CD1c-positive myeloid dendritic cell (primary cell): ENCODE measurements around the gene FAH.

Experiments used
- DNase-seq: peaks from one replicate; pipeline ENCODE4 v3.0.0-alpha.2; 2016; ENCODE audit errors: extremely low spot score

The FAH gene

GRCh38 chr15:80173022-80173759 is 20.4 kb downstream of the FAH start:
- peak; percentile 60 for DNase-seq

GRCh38 chr15:80174017-80174746 is 21.4 kb downstream of the FAH start:
- no peak for DNase-seq

GRCh38 chr15:80175436-80175835 is 22.6 kb downstream of the FAH start:
- no peak for DNase-seq

GRCh38 chr15:80176443-80176842 is 23.6 kb downstream of the FAH start:
- no peak for DNase-seq

- DNase-seq: peak; percentile 44
Measured at GRCh38 chr15:80177156-80177555, 24.4 kb downstream of the FAH start.

GRCh38 chr15:80179025-80179759 is 26.4 kb downstream of the FAH start:
- DNase-seq: no peak

GRCh38 chr15:80179935-80180334 is 27.1 kb downstream of the FAH start:
- DNase-seq: no peak

- DNase-seq: no peak
Measured at GRCh38 chr15:80180468-80180867, 27.7 kb downstream of the FAH start.

GRCh38 chr15:80180986-80181385 is 28.2 kb downstream of the FAH start:
- no peak for DNase-seq

GRCh38 chr15:80182611-80183261 is 29.9 kb downstream of the FAH start:
- DNase-seq: no peak

- DNase-seq: no peak
Measured at GRCh38 chr15:80183306-80183705, 30.5 kb downstream of the FAH start.

GRCh38 chr15:80183886-80184285 is 31.1 kb downstream of the FAH start:
- no peak for DNase-seq

GRCh38 chr15:80184554-80184953 is 31.8 kb downstream of the FAH start:
- no peak for DNase-seq

- DNase-seq: no peak
Measured at GRCh38 chr15:80185152-80185551, 32.4 kb downstream of the FAH start.

- DNase-seq: no peak
Measured at GRCh38 chr15:80186066-80186465, 33.3 kb downstream of the FAH start.

GRCh38 chr15:80186597-80186996 is 33.8 kb downstream of the FAH start:
- DNase-seq: no peak

GRCh38 chr15:80188251-80188650 is 35.5 kb downstream of the FAH start:
- no peak for DNase-seq

- DNase-seq: no peak
Measured at GRCh38 chr15:80191198-80191597, 38.4 kb downstream of the FAH start.

GRCh38 chr15:80191897-80192595 is 39.2 kb downstream of the FAH start:
- no peak for DNase-seq

GRCh38 chr15:80194186-80194585 is 41.4 kb downstream of the FAH start:
- DNase-seq: no peak

- no peak for DNase-seq
Measured at GRCh38 chr15:80194914-80195313, 42.1 kb downstream of the FAH start.

GRCh38 chr15:80199366-80199765 is 46.6 kb downstream of the FAH start:
- DNase-seq: no peak
